ENCODE data around the gene FNTB. TPM values are rescaled to one million over a fixed set of nuclear protein-coding genes. Genes with fewer than 3 reads are reported as not detected.

Gene FNTB
- total and polyA plus RNA-seq, 9 donors = 11.7 to 22.9 (median 20.2) TPM

DNA sequence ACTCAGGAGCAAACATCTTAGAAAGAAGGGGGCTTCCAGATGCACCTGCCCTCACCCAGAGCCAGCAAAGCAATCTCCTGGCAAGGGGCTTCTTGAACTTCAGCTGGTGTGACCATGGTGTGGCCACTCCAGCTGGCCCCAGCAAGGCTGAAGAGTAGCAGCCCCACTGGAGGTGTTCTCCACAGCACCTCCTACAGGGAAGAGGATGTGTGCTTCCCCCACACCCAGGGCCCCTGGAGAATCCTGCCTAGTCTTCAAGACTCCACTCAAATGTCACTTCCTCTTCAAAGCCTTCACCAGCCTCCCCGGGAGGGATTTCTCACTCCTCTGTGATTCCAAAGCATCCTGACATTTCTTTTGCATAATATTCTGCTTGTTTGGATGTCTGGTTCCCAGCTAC is 23.1 kb upstream of the FNTB start:
- H3K36me3 ChIP-seq (ENCODE audit: control insufficient read depth, insufficient read depth, low read length) = peaks cover 2% of the 10 kb centered on the region
- no CpG with 5 or more reads among the region's 1 CpG for WGBS (ENCODE audit: insufficient coverage)
- H3K27me3 ChIP-seq (ENCODE audit: control insufficient read depth, insufficient read depth, low read length) = no peaks in the 10 kb centered on the region
- no peaks in the 10 kb centered on the region for H3K9me3 ChIP-seq (replicated peaks; ENCODE audit: control insufficient read depth, low read depth, low read length)
- no peak overlapping the region for H3K27ac ChIP-seq (ENCODE audit: low read length)
- DNase-seq = no peak
- no peak overlapping the region for H3K4me3 ChIP-seq (ENCODE audit: low read length)
- H3K4me1 ChIP-seq (ENCODE audit: control insufficient read depth, insufficient read depth, low read length) = peaks cover 25% of the 10 kb centered on the region

DNA sequence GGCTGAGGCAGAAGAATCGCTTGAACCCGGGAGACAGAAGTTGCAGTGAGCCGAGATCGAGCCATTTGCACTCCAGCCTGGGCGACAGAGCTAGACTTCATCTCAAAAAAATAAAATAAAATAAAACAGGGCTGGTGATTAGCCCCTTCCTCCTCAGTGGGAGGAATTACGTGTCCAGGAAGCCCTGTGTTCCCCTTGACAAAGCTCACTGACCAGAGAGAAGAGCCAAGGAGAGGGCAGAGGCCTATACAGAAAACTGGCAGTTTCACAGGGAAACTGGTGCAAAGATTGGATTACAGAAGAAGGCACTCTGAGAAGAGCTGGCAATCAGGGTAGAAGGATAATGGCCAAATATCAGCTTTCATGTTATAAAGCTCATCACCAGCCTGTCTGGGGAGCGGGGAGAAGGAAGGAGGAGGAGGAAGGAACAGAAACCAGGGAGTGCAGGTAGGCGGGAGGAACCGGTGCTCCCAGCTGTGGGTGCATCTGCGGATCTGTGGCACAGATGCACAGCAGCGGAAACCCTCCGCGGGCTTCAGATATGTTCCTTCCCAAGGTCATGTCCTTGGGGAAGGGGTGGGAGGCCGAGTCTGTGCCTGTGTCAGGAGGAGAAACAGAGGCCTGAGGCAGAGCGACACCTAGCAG is 21.2 kb upstream of the FNTB start:
- DNase-seq = no peak
- H3K27ac ChIP-seq (ENCODE audit: low read length) = no peak overlapping the region
- no peak overlapping the region for H3K4me3 ChIP-seq (ENCODE audit: low read length)
- peaks cover 2% of the 10 kb centered on the region for H3K36me3 ChIP-seq (ENCODE audit: control insufficient read depth, insufficient read depth, low read length)
- no peaks in the 10 kb centered on the region for H3K27me3 ChIP-seq (ENCODE audit: control insufficient read depth, insufficient read depth, low read length)
- H3K9me3 ChIP-seq (replicated peaks; ENCODE audit: control insufficient read depth, low read depth, low read length) = no peaks in the 10 kb centered on the region
- peaks cover 37% of the 10 kb centered on the region for H3K4me1 ChIP-seq (ENCODE audit: control insufficient read depth, insufficient read depth, low read length)
- WGBS (ENCODE audit: insufficient coverage) = 82% methylated on average over 8 of the region's 15 CpGs

GRCh38 chr14:64966976-64967375 is 19.7 kb upstream of the FNTB start:
- Histone ChIP-seq H3K9me3 (replicated peaks; ENCODE audit: control insufficient read depth, low read depth, low read length) (no peaks in the 10 kb centered on the region), H3K4me3 (ENCODE audit: low read length) (no peak overlapping the region), H3K27me3 (ENCODE audit: control insufficient read depth, insufficient read depth, low read length) (no peaks in the 10 kb centered on the region), H3K4me1 (ENCODE audit: control insufficient read depth, insufficient read depth, low read length) (peaks cover 37% of the 10 kb centered on the region), H3K27ac (ENCODE audit: low read length) (no peak overlapping the region), H3K36me3 (ENCODE audit: control insufficient read depth, insufficient read depth, low read length) (peaks cover 2% of the 10 kb centered on the region)
- WGBS (ENCODE audit: insufficient coverage) = no CpG with 5 or more reads among the region's 2 CpGs
- no peak for DNase-seq

DNA sequence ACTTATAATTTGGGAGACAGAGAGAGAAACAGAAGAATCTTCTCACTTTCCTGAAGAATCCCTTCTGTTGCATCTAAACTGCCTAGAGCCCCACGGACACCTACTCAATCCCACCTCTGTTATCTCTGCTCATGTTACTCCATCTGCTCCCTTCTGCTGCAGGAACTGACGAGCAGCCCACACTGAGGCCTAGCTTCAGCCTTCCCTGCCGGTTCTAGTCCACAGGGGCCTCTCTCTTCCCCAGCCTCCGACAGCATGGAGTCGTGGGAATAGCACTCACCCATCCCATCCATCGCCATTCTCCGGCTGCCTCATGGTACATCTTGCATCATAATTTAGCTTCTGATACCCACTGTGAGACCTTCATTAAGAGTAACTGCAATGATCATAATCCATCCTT is 18.5 kb upstream of the FNTB start:
- H3K27ac ChIP-seq (ENCODE audit: low read length) = no peak overlapping the region
- no peak overlapping the region for H3K4me3 ChIP-seq (ENCODE audit: low read length)
- 71% methylated on average over 7 of the region's 7 CpGs for WGBS (ENCODE audit: insufficient coverage)

DNA sequence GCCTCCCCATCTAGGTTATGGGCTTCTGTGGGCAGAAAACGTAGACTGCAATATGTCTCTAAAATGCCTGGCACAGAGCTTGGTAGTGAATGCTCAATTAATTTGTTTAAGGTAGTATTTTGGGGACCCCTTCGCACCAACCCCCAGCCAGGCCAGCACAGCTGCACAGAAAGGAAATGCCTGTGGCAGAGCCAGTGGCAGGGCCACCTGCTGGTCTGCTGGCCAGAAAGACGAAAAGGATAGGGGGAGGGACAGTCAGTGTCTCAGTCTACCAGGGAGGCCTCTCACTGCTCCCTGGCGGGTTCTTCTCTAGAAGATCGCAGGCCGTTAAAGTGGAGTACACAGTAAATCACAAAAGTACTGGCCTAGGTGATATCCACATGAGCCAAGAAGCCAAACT is 18.0 kb upstream of the FNTB start:
- Histone ChIP-seq H3K27ac (ENCODE audit: low read length) (no peak overlapping the region), H3K4me3 (ENCODE audit: low read length) (no peak overlapping the region), H3K9me3 (replicated peaks; ENCODE audit: control insufficient read depth, low read depth, low read length) (no peaks in the 10 kb centered on the region), H3K27me3 (ENCODE audit: control insufficient read depth, insufficient read depth, low read length) (no peaks in the 10 kb centered on the region), H3K4me1 (ENCODE audit: control insufficient read depth, insufficient read depth, low read length) (peaks cover 40% of the 10 kb centered on the region), H3K36me3 (ENCODE audit: control insufficient read depth, insufficient read depth, low read length) (peaks cover 2% of the 10 kb centered on the region)
- 57% methylated on average over 2 of the region's 6 CpGs for WGBS (ENCODE audit: insufficient coverage)
- DNase-seq = no peak

More for the DNA sequence above, 18.5 kb upstream of the FNTB start:
- Histone ChIP-seq H3K36me3 (ENCODE audit: control insufficient read depth, insufficient read depth, low read length) (peaks cover 2% of the 10 kb centered on the region), H3K4me1 (ENCODE audit: control insufficient read depth, insufficient read depth, low read length) (peaks cover 40% of the 10 kb centered on the region), H3K27me3 (ENCODE audit: control insufficient read depth, insufficient read depth, low read length) (no peaks in the 10 kb centered on the region), H3K9me3 (replicated peaks; ENCODE audit: control insufficient read depth, low read depth, low read length) (no peaks in the 10 kb centered on the region)
- DNase-seq = no peak

- Histone ChIP-seq H3K27ac (ENCODE audit: low read length) (peak overlapping the region; percentile 47), H3K4me1 (ENCODE audit: control insufficient read depth, insufficient read depth, low read length) (peaks cover 40% of the 10 kb centered on the region), H3K9me3 (replicated peaks; ENCODE audit: control insufficient read depth, low read depth, low read length) (no peaks in the 10 kb centered on the region), H3K36me3 (ENCODE audit: control insufficient read depth, insufficient read depth, low read length) (peaks cover 2% of the 10 kb centered on the region), H3K27me3 (ENCODE audit: control insufficient read depth, insufficient read depth, low read length) (no peaks in the 10 kb centered on the region), H3K4me3 (ENCODE audit: low read length) (no peak overlapping the region)
- WGBS (ENCODE audit: insufficient coverage) = 75% methylated on average over 3 of the region's 3 CpGs
- DNase-seq = peak; percentile 25
Measured at GRCh38 chr14:64970041-64970440, 16.7 kb upstream of the FNTB start.

GRCh38 chr14:64970776-64971477 is 15.8 kb upstream of the FNTB start:
- WGBS (ENCODE audit: insufficient coverage) = 30% methylated on average over 5 of the region's 8 CpGs
- peaks cover 40% of the 10 kb centered on the region for H3K4me1 ChIP-seq (ENCODE audit: control insufficient read depth, insufficient read depth, low read length)
- no peaks in the 10 kb centered on the region for H3K9me3 ChIP-seq (replicated peaks; ENCODE audit: control insufficient read depth, low read depth, low read length)
- H3K4me3 ChIP-seq (ENCODE audit: low read length) = peak overlapping the region; percentile 57
- H3K27me3 ChIP-seq (ENCODE audit: control insufficient read depth, insufficient read depth, low read length) = no peaks in the 10 kb centered on the region
- peaks cover 2% of the 10 kb centered on the region for H3K36me3 ChIP-seq (ENCODE audit: control insufficient read depth, insufficient read depth, low read length)
- DNase-seq = peak; percentile 64
- H3K27ac ChIP-seq (ENCODE audit: low read length) = peak overlapping the region; percentile 47

- peak; percentile 26 for DNase-seq
- no peak overlapping the region for H3K27ac ChIP-seq (ENCODE audit: low read length)
- no peaks in the 10 kb centered on the region for H3K9me3 ChIP-seq (replicated peaks; ENCODE audit: control insufficient read depth, low read depth, low read length)
- H3K4me3 ChIP-seq (ENCODE audit: low read length) = peak overlapping the region; percentile 57
- WGBS (ENCODE audit: insufficient coverage) = 0% methylated on average over 11 of the region's 31 CpGs
- H3K27me3 ChIP-seq (ENCODE audit: control insufficient read depth, insufficient read depth, low read length) = no peaks in the 10 kb centered on the region
- H3K4me1 ChIP-seq (ENCODE audit: control insufficient read depth, insufficient read depth, low read length) = peaks cover 40% of the 10 kb centered on the region
- peaks cover 2% of the 10 kb centered on the region for H3K36me3 ChIP-seq (ENCODE audit: control insufficient read depth, insufficient read depth, low read length)
Measured at GRCh38 chr14:64971491-64971942, 15.2 kb upstream of the FNTB start.

DNA sequence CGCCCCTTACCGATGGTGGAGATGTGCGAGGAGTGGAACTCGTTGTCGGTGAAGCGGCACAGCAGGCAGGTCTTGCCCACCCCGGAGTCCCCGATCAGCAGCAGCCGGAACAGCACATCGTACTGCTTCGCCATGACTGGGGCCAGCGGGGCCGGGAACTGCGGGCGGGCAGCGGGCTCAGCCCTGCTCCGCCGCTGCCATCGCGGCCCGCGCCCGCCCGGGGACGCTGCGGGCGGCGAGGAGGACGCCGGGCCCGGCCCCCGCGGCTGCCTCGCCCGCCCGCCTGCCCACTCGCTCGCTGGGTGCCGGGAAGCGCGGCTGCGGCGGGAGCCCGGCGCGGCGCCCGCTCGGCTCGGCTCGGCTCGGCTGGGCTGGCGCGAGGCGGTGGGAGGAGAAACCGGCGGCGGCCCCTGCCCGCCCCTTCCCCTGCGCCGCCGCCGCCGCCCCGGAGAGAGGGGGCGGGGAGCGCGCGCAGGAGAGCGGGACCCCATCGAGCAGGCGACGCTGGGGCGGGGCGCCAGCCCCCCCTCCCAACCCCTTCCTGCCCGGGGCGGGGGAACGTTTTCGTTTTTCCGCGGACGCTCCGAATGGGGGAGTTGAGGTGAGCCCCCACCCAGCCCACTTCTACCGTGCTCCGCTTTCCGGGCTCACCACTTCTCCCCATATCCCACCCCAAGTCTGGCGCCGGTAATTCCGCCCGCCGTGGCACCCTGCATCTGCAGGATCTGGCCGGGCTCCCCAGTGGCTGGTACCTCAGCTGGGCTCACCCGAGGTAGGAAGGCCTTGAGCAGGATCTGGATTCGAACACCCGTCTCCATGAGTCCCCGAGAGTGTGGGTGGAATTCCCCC is 14.5 kb upstream of the FNTB start, which contains the start of gene RAB15:
RAB15 (minus strand) TSS at position 394 of the 849 bp plus-strand sequence; CDS start at position 134, 260 bp downstream.
- H3K4me3 ChIP-seq (ENCODE audit: low read length) = peak within 1 kb of the TSS; percentile 57
- peak; percentile 78 for DNase-seq
- no peaks in the 10 kb centered on the region for H3K9me3 ChIP-seq (replicated peaks; ENCODE audit: control insufficient read depth, low read depth, low read length)
- peaks cover 40% of the 10 kb centered on the region for H3K4me1 ChIP-seq (ENCODE audit: control insufficient read depth, insufficient read depth, low read length)
- peaks cover 2% of the 10 kb centered on the region for H3K36me3 ChIP-seq (ENCODE audit: control insufficient read depth, insufficient read depth, low read length)
- peaks cover 2% of the 10 kb centered on the region for H3K27me3 ChIP-seq (ENCODE audit: control insufficient read depth, insufficient read depth, low read length)
- no peak within 1 kb of the TSS for H3K27ac ChIP-seq (ENCODE audit: low read length)
- WGBS (ENCODE audit: insufficient coverage) = 0% methylated on average over 75 of the region's 96 CpGs

- peaks cover 36% of the 10 kb centered on the region for H3K4me1 ChIP-seq (ENCODE audit: control insufficient read depth, insufficient read depth, low read length)
- no peaks in the 10 kb centered on the region for H3K9me3 ChIP-seq (replicated peaks; ENCODE audit: control insufficient read depth, low read depth, low read length)
- peaks cover 2% of the 10 kb centered on the region for H3K36me3 ChIP-seq (ENCODE audit: control insufficient read depth, insufficient read depth, low read length)
- H3K27me3 ChIP-seq (ENCODE audit: control insufficient read depth, insufficient read depth, low read length) = peaks cover 3% of the 10 kb centered on the region
- no peak overlapping the region for H3K27ac ChIP-seq (ENCODE audit: low read length)
- 45% methylated on average over 5 of the region's 8 CpGs for WGBS (ENCODE audit: insufficient coverage)
- DNase-seq = no peak
- no peak overlapping the region for H3K4me3 ChIP-seq (ENCODE audit: low read length)
Measured at GRCh38 chr14:64973026-64973442, 13.7 kb upstream of the FNTB start.

All from muscle of leg (tissue), 11 donors.